Spinal cord (tissue), 10 donors: ENCODE results near the gene TBX15. TPM values are rescaled to one million over a fixed set of nuclear protein-coding genes. Genes with fewer than 3 reads are reported as not detected.

Experiments used
- DNase-seq, 6 donors: peaks; one replicate each; pipeline versions ENCODE4 v3.0.0 to v3.0.0-alpha.2; 2013 to 2015; ENCODE audit warnings: low spot score in 6 of 6, low read depth in 4 of 6
- H3K27ac ChIP-seq: one replicate; pipeline ENCODE4 v1.5.1; 2013; ENCODE audit warnings: low read depth, low read length, control low read depth
- H3K27me3 ChIP-seq: one replicate; pipeline ENCODE4 v1.6.1; 2013; ENCODE audit warnings: low read length; ENCODE audit not compliant: control insufficient read depth, insufficient read depth
- H3K36me3 ChIP-seq: one replicate; pipeline ENCODE4 v1.6.1; 2013; ENCODE audit warnings: low read length; ENCODE audit not compliant: control insufficient read depth, insufficient read depth
- H3K4me1 ChIP-seq: one replicate; pipeline ENCODE4 v1.6.1; 2013; ENCODE audit warnings: low read length; ENCODE audit not compliant: control insufficient read depth, insufficient read depth
- H3K4me3 ChIP-seq: one replicate; pipeline ENCODE4 v1.5.1; 2013; ENCODE audit warnings: low read depth, low read length, control low read depth
- H3K9me3 ChIP-seq: one replicate; pipeline ENCODE4 v1.6.1; 2013; ENCODE audit warnings: low read length; ENCODE audit not compliant: control insufficient read depth, insufficient read depth
- WGBS: methylation state at CpG from one replicate; pipeline ENCODE4 v1.1.5; 2013; ENCODE audit warnings: missing lambda C conversion rate; ENCODE audit not compliant: insufficient coverage; 5-methylcytosine and 5-hydroxymethylcytosine counted together
- polyA plus RNA-seq, 2 donors: library from polyadenylated mRNA; unstranded; fragments of 120-200 nt; gene quantifications; one replicate each; pipeline ENCODE4 v1.2.1, GENCODE V29; 2013; ENCODE audit not compliant: insufficient read length in 2 of 2
- small RNA-seq: library from RNA; depleted of rRNA; stranded (forward); fragments of <200 nt; gene quantifications from one replicate; pipeline ENCODE3, GENCODE V24; 2014; ENCODE audit warnings: low replicate concordance
- total RNA-seq, 2 donors: library from RNA; depleted of rRNA in 1 of 2; stranded (reverse); fragments of 120-200 nt in 1 of 2; fragments of >200 nt in 1 of 2; gene quantifications; one replicate each; pipeline versions ENCODE4 v1.2.3 to v1.2.4, GENCODE V29; 2013 to 2014
- donor health status: healthy.

Gene TBX15
- total and polyA plus RNA-seq, 4 donors = 0.41 to 30.6 (median 4.9) TPM

DNA sequence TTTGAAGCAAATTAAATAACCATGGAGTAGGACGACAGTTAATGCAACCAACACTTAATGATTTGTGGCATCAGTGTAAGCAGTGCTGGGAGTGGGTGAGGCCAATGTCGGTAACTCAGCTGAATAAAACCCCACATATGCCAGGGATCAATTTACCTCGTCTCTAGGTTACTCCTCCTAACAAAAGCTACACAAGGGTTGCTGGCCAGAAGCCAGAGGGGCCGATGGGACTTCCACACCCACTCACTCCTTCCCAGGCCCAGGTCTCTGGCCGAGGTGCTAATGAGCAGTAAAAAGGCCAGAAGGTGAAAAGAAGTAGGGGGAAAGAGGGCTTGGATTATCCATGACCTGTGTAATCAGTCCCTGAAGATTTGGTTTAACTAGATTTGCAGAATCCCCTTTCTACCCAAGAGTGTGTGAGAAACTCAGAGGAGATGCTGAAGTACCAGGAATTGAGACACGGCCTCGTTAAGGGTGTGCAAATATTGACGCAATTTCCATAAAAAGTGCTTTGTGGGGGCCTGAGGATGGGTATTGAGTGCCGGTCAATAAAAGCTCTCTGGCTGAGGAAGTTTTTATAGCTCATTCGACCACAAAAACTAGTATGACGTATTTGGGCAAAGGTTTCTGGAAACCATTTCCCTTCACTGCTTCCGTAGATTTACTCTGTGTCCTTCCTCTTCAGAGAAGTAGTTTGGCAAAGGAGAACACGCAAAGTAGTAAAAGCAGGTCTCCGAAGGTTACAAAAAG is 145.5 kb downstream of the TBX15 start:
- H3K4me3 ChIP-seq = no peak overlapping the region
- 61% methylated on average over 4 of the region's 14 CpGs for WGBS
- no peaks in the 10 kb centered on the region for H3K4me1 ChIP-seq
- H3K27me3 ChIP-seq = no peaks in the 10 kb centered on the region
- DNase-seq = peak in 1 of 6 donors; percentile 14
- H3K36me3 ChIP-seq = no peaks in the 10 kb centered on the region
- no peak overlapping the region for H3K27ac ChIP-seq
- no peaks in the 10 kb centered on the region for H3K9me3 ChIP-seq

DNA sequence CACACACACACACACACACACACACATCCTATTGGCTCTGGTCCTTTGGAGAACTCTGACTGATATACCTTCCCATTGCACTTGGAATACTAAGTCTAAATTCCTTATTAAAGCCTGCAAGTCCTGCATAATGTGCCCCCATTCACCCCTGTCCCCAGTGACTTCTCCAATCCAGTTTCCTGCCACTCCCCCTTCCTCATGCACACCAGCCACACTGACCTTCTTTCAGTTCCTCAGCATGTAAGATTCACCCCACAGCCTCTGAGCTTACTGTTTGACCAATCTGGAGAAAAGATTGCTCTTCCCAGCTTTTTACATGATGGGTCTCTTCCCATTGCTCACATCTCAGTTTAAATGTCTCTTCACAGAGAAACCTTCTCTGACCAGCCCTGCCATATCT is 146.6 kb downstream of the TBX15 start:
- no peak for DNase-seq
- Histone ChIP-seq H3K27ac (no peak overlapping the region), H3K4me1 (no peaks in the 10 kb centered on the region), H3K4me3 (no peak overlapping the region), H3K9me3 (no peaks in the 10 kb centered on the region), H3K36me3 (no peaks in the 10 kb centered on the region), H3K27me3 (no peaks in the 10 kb centered on the region)

Small RNA genes lying within 50 kb of the gene (small RNA-seq; reads per million reads assigned to genes)
- not detected for gene AL139420.2

Other genes with a start within 250 kb of the TBX15 start
- gene WARS2, start 152.3 kb upstream of the TBX15 start, total RNA-seq = 10 to 100 TPM; 20.8 to 20.9 TPM
- 10 to 100 TPM in 1 of 2 donors, 1 to 10 TPM in 1; 8.3 to 10.4 TPM for gene WARS2, start 152.3 kb upstream of the TBX15 start, polyA plus RNA-seq